HG03460 (cell line): ENCODE data around the gene NUMB.

ENCODE experiments used
- ATAC-seq: cut with Tn5 transposase; IDR thresholded peaks from one replicate; pipeline ENCODE4 v1.9.1; 2021; ENCODE audit not compliant: unreplicated experiment

Gene NUMB

DNA sequence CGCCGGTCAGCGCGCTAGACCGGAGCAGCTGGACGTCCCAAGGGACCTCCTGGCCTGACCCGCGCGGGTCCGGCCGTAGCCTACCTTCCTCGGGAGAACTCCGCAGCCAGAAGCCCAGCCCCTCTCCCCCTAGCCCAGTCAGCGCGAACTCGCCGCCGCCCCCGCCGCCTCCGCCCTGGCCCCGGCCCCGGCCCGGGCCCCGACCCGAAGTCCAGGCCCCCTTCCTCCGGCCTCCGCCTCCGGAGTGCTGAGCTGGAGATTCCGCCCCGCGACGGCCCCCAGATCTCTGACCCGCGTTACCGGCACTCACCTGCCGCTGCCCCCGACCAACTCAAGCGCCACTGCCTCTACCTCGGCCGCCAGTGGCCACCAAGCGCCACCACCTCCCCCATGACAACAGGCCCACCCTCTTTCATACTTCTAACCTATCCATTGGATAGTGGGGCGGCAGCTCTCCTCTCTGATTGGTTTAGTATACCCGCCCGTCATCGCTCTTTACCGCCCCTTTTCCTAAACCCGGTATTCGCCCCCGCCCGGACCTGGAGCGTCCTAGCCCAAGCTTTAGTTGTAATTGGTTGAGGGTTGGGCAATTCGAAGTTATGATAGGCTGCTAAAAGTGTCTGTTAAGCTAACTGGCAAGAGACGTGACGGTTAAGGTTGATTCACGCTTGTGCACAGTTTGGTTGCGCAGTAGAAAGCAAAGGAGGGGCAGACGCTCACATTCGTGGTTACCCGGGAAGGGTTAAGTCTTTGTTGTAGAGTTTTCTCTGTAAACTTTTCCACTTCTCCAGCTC is at the start of gene NUMB:
NUMB (minus strand) TSS at position 364 of the 794 bp plus-strand sequence. CDS start 102,795 bp downstream, outside the sequence.
- peak; percentile 92 for ATAC-seq

DNA sequence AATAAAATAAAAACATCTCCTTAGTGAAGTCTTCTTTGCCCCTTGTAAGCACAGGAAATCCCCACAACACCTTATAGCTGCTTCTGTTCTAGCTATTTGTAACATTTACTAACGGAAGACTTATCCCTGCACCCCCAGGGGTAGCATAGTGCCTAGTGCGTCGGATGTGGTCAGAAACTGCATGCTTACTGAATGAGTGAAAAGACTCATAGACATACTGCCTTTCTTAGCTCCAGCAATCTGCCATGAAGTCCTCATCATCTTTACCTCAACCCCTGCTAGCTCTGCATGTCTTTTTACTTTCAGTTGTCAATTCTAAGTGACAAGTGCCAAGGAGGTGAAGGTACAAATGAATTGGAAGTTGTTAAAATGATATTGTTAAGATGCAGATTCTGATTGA is 45.3 kb upstream of the NUMB start:
- ATAC-seq = no peak

DNA sequence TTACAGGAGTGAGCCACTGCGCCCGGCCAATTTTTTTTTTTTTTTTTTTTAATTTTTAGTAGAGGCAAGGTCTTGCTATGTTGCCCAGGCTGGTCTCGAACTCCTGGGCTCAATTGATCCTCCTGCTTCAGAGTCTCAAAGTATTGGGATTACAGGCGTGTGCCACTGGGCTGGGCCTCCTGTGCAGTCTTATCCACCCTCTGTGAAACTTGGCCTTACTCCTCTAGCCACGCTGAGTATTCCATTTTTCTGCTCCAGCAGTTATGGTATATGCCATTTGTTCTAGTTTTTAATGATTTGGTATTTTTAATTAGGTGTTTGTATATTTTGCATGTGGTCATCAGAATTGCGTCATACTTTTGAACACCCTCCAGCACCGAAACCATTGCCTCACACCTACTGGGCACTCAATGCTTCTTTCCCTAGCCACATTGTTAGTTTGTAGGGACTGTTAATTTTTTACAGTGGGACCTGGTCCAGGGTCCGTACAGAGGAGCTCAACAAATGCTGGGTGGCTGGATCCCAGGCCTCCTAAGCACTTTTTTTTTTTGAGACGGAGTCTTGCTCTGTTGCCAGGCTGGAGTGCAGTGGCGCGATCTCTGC is 43.8 kb upstream of the NUMB start:
- ATAC-seq = no peak

DNA sequence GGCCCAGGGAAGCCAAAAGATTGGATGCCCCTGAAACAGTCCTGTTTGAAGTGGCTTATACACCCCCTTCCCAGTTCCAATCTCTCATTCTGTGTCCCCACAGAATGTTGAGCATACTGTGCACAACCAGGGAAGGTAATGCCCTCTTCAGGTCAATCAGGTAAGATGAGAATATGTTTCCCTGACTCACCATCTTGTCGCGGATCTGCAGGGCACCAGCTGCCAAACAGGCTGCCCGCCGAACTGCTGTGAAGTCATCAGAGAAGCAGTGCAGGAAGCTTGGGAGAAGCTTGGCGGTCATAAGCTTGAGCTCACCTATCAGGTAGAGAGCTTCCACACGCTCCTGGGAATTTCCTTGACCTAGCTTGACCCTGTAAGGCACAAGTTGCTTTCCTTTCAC is 42.0 kb upstream of the NUMB start:
- ATAC-seq = no peak

DNA sequence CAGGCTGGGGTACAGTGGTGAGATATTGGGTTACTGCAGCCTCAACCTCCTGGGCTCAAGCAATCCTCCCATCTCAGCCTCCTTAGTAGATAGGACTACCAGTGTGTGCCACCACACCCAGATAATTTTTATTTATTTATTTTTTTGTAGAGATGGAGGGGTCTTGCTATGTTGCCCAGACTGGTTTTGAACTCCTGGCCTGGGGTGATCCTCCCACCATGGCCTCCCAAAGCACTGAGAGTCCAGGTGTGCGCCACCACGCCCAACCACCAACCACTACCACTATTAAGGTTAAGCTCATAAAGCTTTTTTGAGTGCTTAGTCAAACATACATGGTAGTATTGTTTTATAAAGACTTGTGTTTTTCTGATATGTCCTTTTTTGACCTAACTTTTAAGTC is 36.2 kb upstream of the NUMB start:
- ATAC-seq = no peak

DNA sequence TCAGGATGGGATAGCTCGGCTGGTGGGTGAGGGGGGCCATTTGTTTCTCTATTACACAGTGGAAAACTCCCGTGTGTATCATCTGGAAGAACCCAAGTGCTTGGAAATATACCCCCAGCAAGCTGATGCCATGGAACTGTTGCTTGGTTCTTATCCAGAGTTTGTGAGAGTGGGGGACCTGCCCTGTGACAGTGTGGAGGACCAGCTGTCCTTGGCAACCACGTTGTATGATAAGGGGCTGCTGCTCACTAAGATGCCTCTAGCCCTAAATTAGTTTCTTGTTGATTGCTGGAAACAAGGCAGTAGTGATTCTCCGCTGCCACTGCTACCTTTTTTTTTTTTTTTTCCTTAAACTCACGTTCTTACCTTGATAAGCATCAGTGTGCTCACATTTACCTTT is 34.3 kb upstream of the NUMB start:
- ATAC-seq = no peak

DNA sequence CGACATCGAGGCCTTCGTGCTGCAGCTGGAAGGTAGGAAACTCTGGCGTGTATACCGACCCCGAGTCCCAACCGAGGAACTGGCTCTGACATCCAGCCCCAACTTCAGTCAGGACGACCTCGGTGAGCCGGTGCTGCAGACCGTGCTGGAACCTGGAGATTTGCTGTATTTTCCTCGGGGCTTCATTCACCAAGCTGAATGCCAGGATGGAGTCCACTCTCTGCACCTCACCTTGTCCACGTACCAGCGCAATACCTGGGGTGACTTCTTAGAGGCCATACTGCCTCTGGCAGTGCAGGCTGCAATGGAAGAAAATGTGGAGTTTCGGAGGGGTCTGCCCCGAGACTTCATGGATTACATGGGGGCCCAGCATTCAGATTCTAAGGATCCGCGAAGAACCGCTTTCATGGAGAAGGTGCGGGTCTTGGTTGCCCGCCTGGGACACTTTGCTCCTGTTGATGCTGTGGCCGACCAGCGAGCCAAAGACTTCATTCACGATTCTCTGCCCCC is 33.8 kb upstream of the NUMB start:
- no peak for ATAC-seq

DNA sequence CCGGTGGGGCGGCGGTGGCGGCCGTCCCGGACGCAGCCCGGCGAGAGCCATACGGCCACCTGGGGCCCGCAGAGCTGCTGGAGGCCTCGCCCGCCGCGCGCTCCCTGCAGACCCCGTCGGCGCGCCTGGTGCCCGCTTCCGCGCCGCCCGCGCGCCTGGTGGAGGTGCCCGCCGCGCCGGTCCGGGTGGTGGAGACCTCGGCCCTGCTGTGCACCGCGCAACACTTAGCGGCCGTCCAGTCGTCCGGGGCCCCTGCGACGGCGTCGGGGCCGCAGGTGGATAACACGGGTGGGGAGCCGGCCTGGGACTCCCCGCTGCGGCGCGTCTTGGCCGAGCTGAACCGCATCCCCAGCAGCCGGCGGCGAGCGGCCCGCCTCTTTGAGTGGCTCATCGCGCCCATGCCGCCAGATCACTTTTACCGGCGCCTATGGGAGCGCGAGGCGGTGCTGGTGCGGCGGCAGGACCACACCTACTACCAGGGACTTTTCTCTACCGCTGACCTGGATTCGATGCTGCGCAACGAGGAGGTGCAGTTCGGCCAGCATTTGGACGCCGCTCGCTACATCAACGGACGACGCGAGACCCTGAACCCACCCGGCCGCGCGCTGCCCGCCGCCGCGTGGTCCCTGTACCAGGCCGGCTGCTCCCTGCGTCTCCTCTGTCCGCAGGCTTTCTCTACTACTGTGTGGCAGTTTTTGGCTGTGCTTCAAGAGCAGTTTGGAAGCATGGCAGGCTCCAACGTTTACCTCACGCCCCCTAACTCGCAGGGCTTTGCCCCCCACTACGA is 33.1 kb upstream of the NUMB start:
- peak; percentile 51 for ATAC-seq

DNA sequence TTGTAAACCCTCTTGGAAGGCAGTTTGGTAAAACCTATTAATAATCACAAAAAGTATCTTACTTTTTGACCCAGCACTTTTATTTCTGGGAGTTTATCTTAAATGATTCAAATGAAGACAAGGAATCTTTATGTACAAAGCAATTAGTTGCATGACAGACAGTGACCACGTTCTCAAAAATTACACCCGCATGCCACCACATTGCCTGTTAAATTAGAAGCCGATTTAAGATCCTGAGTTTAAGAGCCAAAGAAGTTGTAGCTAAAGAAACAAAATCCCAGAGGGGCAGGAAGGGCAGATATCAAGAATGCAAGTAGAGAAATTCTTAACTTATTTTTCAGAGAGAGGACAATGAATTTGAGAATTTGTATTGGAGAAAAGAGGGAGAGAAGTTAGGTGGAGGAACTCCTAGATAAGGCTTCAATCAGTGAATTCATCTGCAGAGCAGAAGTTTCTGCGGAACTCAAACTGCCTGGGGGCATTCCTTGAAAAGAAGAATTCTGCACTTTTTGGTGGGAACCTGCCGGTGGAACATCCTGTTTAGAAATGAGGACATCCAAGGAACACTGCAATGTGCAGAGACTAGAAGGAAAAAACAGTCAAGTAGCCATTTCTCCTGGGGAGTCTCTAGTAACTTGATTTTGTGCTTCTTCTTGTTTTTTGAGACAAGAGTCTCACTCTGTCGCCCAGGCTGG is 31.3 kb upstream of the NUMB start:
- ATAC-seq = no peak

DNA sequence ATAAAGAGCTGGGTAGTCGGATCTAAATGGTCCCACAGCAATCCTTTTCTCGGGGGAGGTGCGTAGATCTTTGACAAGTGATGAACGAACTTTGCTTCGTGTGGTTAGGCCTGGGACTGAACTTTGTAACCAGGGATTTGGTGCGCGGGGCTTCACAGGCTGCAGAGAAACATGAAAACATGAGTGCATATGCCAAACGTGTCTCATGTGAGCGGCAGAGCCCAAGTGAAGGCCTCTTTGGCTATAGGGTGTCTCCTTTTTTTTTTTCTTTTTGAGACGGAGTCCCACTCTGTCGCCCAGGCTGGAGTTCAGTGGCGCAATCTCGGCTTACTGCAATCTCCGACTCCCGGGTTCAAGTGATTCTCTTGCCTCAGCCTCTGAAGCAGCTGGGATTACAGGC is 20.3 kb upstream of the NUMB start:
- ATAC-seq = no peak

DNA sequence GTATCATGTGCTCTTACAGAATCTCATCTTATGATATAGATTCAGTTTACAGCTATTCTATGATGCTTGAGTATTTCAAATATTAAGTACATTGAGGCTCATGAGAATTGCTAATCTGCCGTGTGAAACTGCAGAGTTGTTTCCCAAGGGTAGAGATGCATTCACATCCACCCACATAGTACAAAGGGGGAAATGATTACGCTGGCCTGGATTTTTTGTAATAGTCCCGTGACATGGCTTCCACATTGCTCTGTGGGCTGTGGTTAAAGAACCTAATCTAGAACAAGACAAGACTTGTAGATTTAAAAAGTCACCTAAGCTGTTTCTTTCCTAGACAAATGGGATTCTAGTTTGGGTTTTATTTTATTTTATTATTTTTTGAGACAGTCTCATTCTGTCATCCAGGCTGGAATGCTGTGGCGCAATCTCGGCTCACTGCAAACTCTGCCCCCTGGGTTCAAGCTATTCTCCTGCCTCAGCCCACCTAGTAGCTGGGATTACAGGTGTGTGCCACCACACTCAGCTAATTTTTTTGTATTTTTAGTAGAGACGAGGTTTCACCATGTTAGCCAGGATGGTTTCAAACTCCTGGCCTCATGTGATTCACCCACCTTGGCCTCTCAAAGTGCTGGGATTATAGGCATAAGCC is 19.4 kb upstream of the NUMB start:
- peak; percentile 54 for ATAC-seq

DNA sequence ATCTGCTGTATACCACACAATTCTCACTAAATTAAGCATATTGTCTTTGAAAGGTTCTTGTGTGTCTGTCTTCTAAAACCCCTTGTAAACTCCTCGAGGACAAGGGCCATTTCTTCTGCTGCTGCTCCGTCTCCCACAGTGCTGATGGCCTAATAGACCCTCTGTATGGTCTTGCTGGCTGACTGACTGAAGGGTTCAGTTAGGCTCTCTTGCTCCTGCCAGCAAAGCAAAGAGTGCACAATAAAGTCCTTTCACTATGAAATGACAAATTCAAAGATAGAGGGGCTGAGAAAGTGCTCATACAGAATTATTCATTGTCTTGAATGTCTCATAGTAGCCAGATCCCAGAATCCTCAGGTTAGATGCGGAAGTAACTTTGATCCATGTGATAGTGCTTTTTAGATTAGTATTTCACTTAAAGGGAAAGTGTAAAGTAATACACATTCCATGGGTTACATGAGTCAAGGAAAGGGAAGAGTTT is 18.1 kb upstream of the NUMB start:
- no peak for ATAC-seq

DNA sequence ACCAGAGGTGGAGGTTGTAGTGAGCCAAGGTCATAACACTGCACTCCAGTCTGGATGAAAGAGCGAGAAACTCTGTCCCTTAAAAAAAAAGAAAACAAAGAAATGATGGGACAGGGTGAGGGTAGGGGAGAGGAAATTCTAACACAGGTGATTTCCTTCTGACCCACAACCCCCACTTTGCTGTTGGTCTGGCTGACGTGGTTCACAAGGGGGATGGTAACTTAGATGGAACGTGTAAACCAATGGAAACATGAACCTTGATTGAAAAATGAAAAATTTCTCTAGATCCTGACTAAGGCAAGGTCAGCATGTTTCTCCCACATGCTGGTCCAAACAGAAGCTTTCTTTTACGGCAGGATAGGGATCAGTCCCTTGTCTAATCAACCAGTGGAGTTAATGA is 16.6 kb upstream of the NUMB start:
- ATAC-seq = no peak

DNA sequence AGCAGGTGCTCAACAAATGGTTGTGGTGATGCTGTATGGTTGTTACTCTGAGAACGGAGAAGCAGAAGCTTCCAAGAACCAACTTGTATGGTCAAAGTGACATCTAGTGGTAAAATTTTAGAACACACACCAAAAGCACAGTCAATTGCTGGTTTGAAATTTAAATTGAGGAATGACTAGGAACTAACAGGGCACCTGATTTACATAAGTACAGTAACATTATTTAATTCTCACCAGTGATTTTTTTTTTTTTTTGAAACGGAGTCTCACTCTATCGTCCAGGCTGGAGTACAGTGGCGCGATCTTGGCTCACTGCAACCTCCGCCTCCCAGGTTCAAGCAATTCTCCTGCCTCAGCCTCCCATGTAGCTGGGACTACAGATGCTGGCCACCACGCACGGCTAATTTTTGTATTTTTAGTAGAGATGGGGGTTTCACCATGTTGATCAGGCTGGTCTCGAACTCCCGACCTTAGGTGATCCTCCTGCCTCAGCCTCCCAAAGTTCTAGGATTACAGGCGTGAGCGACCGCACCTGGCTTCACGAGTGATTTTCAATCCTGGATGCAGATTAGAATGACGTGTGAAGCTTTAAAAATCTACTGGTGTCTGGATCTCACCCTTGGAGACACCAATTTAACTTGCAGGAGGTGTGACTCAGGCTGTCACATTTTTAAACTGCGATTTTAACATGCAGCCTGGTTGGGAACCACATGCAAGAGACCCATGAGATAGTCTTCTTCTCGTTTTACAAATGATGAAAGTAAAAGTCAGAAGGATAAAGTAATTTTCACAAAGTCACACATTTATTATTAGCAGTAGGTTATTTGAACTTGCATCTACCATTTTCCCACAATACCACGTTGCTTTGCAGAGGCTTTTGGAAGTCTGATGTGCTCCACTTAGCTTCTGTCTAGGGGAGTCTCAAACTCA is 14.1 kb upstream of the NUMB start:
- no peak for ATAC-seq

DNA sequence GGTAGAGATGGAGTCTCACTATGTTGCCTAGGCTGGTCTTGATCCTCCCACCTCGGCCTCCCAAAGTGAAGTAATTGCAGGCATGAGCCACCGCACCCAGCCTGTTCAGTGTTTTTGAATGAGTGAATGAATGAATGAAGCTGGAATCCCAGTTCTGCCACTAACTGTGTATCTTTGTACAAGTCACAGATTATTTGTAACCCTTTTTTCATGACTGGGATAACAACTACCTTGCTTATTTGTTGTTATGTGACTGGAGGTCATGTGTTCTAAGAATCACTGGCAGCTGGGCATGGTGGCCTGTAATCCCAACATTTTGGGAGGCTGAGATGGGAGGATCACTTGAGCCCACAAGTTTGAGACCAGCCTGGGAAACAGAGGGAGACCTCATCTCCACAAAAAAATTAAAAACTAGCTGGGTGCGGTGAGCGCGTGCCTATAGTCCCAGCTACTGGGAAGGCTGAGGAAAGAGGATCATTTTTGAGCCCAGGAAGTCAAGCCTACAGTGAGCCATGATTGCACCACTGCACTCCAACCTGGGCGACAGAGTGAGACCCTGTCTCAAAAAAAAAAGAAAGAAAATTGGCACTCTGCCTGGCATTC is 13.3 kb upstream of the NUMB start:
- no peak for ATAC-seq

DNA sequence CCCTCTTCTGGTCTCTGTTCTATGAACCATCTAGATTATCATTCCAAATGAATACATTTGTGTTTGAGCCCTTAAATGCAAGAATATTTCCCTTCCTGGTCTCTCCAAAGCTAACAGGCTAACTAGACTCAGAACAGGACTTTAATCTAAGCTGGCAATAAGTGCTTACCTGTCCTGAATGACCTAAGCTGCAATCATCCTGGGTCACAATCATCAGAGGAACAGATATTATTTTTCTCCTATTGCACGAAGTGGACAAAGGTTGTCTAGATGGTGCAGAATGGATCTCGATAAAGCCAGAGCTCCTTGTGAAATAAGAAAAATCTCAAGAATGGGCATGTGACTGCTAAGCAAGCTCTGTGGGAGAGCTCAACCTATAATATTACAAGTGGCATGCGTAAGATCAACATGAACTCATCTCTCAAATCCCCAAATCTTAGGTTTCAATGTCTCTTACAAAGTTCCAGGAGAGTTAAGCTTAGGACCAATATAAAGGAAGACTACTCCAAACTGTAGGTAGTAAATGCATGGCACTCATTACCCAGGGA is 10.6 kb upstream of the NUMB start:
- ATAC-seq = no peak

DNA sequence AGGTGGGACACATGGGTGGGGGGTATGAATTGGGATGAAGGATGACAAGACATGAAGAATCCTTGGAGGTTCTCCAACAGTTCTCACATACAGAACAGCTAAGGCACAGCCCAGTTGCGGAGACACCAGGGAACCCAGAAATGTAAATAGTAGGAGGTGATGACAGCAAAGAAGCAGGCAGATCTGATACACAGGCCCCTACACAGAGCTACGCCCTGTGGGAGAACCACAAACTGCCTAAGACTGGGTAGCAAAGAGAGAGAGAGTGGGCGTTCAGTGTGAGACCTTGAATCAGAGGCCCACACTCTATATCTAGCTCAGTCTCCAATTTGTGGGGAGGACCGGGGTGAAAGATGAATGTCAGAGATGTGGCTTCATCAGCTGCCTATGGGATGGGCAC is 9.5 kb upstream of the NUMB start:
- ATAC-seq = no peak

DNA sequence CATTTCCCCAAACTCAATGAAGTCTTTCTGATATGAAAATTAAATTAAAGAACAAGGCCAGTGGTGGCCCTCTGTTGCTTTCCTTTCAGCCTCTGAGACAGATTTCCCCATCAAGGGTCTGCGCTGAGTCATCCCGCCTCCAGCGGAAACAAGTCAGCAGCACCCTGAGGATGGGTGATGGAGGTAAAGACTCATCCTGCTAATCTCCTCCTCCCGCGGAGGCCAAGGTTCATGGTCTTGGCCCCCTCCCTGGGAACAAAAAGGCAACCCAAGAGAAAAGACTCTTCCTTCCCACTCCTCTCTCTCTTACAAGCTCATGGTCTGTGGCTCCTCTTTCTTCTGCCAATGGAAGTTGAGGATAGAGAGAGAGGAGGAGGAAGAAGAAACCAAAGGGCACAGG is 9.0 kb upstream of the NUMB start:
- no peak for ATAC-seq

DNA sequence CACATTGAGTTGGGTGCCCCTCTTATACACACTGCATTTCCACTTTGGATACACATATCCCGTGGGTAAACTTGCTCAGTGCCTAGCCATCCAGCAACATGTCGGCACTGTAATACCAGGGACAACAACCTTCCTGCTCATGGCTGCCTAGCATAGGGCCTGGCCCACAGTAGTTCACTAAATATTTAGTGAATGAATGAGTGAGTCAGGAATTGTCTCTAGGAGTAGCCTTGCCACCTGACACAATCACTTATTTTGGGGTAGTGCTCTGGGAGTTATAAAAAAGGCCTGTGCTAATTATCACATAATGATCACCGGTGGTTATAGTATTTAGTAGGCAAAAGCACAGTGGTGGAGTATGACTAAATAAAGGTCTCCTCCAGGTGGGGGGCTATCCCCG is 8.5 kb upstream of the NUMB start:
- ATAC-seq = no peak
